ENCODE data around the gene ALDH4A1.

DNA sequence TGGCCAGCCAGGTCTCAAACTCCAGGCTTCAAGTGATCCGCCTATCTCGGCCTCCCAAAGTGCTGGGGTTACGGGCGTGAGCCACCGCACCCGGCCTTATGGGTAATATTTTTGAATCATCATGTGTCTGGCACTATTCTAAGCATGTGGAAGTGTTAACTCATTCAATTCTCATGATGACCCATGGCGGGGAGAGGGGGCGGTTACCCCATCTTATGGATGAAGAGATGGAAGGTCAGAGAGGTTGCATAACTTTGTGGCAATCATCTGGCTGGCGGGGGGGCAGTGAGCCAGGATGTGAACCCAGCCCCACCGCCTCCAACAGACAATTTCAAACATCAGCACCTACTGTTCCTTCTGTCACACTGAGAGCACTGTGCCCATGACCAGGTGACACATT is 31.4 kb downstream of the ALDH4A1 start:
- TF ChIP-seq POLR2AphosphoS5 (IDR thresholded peaks at IDR 0.05; ENCODE audit: low read depth, low read length) (no peak), POLR2A (IDR thresholded peaks at IDR 0.05; ENCODE audit: low read depth, low read length) (no peak)
